Gastroesophageal sphincter (tissue), 4 donors: ENCODE results near the gene NUMA1. TPM values are rescaled to one million over a fixed set of nuclear protein-coding genes. Genes with fewer than 3 reads are reported as not detected.

Experiments
- ATAC-seq: fragments of 150-250 bp; one replicate; pipeline ENCODE4 v1.9.1; 2016; ENCODE audit warnings: mild to moderate bottlenecking, moderate library complexity
- H3K27ac ChIP-seq, 4 donors: fragments of 200-600 bp; sonication (generic) in 3 of 4; 1 replicate in 3 of 4; 2 replicates in 1 of 4; pipeline ENCODE4 v1.5.1; 2016 to 2019
- H3K27me3 ChIP-seq: fragments of 200-600 bp; sonication (generic); one replicate; pipeline ENCODE4 v1.5.1; 2019
- H3K36me3 ChIP-seq, 2 donors: fragments of 200-600 bp; sonication (generic); one replicate each; pipeline ENCODE4 v1.5.1; 2019; ENCODE audit warnings: control low read depth in 1 of 2
- H3K4me1 ChIP-seq, 3 donors: fragments of 200-600 bp; sonication (generic); 1 replicate in 2 of 3; 2 replicates in 1 of 3; pipeline ENCODE4 v1.5.1; 2016 to 2019; ENCODE audit warnings: control low read depth in 2 of 3
- H3K4me3 ChIP-seq, 2 donors: fragments of 200-600 bp; sonication (generic); one replicate each; pipeline ENCODE4 v1.5.1; 2019; ENCODE audit warnings: mild to moderate bottlenecking in 1 of 2, moderate library complexity in 1 of 2
- H3K9me3 ChIP-seq, 3 donors: fragments of 200-600 bp; sonication (generic); one replicate each; pipeline ENCODE4 v1.5.1; 2017 to 2019; ENCODE audit warnings: control low read depth in 2 of 3
- EP300 ChIP-seq: sonication (generic); formaldehyde crosslinking; IDR thresholded peaks from one replicate; pipeline ENCODE4 v1.6.1; 2017; ENCODE audit warnings: antibody characterized with exemption, mild to moderate bottlenecking
- POLR2A ChIP-seq, 2 donors: fragments of 450-650 bp; IDR thresholded peaks; one replicate each; pipeline ENCODE4 v1.6.1; 2017; ENCODE audit warnings: antibody characterized with exemption in 2 of 2, mild to moderate bottlenecking in 2 of 2, moderate library complexity in 1 of 2
- POLR2AphosphoS5 ChIP-seq: sonication (generic); formaldehyde crosslinking; IDR thresholded peaks from one replicate; pipeline ENCODE4 v1.6.1; 2017; ENCODE audit warnings: antibody characterized with exemption
- WGBS, 2 donors: methylation state at CpG; one replicate each; pipeline ENCODE4 v1.1.5; 2018; ENCODE audit warnings: low coverage in 1 of 2; 5-methylcytosine and 5-hydroxymethylcytosine counted together
- small RNA-seq, 4 donors: library from RNA; depleted of rRNA; stranded (forward); fragments of <200 nt; gene quantifications; one replicate each; pipeline ENCODE3, GENCODE V24; 2016
- total RNA-seq, 4 donors: library from RNA; depleted of rRNA; stranded (reverse); fragments of >200 nt; gene quantifications; one replicate each; pipeline ENCODE4 v1.1.0, GENCODE V29; 2016
- TF ChIP-seq, protein P1 (sequence below), 4 experiments: fragments of 200-600 bp in 2 of 4; fragments of 450-650 bp in 2 of 4; sonication (generic) in 1 of 4; IDR thresholded peaks; one replicate each; pipeline ENCODE4 v1.5.1; 2017 to 2019; ENCODE audit warnings: antibody characterized with exemption in 4 of 4, mild to moderate bottlenecking in 2 of 4, moderate library complexity in 2 of 4

The NUMA1 gene
- total RNA-seq, 4 donors from 2014 or later: 235 to 370 (median 290) TPM

DNA sequence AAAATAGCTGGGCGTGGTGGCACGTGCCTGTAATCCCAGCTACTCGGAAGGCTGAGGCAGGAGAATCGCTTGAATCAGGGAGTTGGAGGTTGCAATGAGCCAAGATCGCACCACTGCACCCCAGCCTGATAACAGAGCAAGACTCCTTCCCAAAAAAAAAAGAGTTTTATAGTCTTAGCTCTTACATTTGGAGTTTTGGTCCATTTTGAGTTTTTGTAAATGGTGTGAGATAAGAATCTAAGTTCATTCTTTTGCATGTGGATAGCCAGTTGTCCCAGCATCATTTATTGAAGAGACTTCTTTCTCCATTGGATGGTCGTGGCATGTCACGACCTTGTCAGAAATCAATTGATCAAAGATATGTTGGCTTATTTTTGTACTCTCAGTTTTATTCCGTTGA is 116.9 kb downstream of the NUMA1 start:
- TF ChIP-seq, protein P1, sequence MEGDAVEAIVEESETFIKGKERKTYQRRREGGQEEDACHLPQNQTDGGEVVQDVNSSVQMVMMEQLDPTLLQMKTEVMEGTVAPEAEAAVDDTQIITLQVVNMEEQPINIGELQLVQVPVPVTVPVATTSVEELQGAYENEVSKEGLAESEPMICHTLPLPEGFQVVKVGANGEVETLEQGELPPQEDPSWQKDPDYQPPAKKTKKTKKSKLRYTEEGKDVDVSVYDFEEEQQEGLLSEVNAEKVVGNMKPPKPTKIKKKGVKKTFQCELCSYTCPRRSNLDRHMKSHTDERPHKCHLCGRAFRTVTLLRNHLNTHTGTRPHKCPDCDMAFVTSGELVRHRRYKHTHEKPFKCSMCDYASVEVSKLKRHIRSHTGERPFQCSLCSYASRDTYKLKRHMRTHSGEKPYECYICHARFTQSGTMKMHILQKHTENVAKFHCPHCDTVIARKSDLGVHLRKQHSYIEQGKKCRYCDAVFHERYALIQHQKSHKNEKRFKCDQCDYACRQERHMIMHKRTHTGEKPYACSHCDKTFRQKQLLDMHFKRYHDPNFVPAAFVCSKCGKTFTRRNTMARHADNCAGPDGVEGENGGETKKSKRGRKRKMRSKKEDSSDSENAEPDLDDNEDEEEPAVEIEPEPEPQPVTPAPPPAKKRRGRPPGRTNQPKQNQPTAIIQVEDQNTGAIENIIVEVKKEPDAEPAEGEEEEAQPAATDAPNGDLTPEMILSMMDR (IDR thresholded peaks at IDR 0.05): no peak
- TF ChIP-seq POLR2AphosphoS5: no peak
- TF ChIP-seq POLR2A (IDR thresholded peaks at IDR 0.05): no peak
- TF ChIP-seq EP300: no peak
- Histone ChIP-seq H3K4me1 (no peaks in the 10 kb centered on the region), H3K27me3 (no peaks in the 10 kb centered on the region), H3K9me3 (no peaks in the 10 kb centered on the region), H3K4me3 (no peak overlapping the region), H3K27ac (peak overlapping the region in 2 of 4 donors; percentile 13 to 26), H3K36me3 (peaks cover 0 to 38% of the 10 kb centered on the region in 2 donors)
- WGBS, 2 donors: 91% methylated on average over 7 to 8 of the region's 8 CpGs
- ATAC-seq: no peak

DNA sequence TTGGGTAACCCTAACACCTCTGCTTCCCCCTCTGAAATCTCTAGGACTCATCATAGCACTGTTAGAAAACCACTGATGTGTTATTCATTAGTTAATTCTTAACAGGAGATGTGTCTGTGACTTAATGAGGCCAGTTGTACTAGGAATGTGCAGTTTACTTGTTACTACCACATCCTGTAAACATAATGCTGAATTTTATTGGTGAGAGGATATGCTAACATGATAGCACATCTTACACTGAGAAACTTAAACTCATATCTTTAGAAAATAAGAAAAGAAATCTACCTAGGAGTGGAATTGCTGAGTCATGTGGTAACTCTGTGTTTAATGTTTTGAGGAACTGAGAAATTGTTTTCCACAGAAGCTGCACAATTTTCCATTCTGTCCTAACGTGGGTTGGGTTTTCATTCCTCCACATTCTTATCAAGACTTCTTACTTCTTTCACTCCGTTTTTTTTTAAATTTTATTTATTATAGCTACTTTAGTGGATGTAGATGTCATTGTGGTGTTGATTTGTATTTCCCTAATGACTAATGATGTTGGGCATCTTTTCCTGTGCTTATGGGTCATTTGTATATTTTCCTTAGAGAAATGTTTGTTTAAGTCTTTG is 117.8 kb downstream of the NUMA1 start:
- TF ChIP-seq, protein P1 (IDR thresholded peaks at IDR 0.05): no peak
- TF ChIP-seq POLR2AphosphoS5 (no peak), EP300 (no peak), POLR2A (IDR thresholded peaks at IDR 0.05) (no peak)
- WGBS, 2 donors: 20 to 38% methylated on average over 2 of the region's 2 CpGs
- no peaks in the 10 kb centered on the region for H3K4me1 ChIP-seq
- peaks cover 0 to 34% of the 10 kb centered on the region in 2 donors for H3K36me3 ChIP-seq
- ATAC-seq: no peak
- no peaks in the 10 kb centered on the region for H3K9me3 ChIP-seq
- peak overlapping the region in 2 of 4 donors; percentile 26 to 40 for H3K27ac ChIP-seq
- H3K27me3 ChIP-seq: no peaks in the 10 kb centered on the region
- H3K4me3 ChIP-seq: no peak overlapping the region

DNA sequence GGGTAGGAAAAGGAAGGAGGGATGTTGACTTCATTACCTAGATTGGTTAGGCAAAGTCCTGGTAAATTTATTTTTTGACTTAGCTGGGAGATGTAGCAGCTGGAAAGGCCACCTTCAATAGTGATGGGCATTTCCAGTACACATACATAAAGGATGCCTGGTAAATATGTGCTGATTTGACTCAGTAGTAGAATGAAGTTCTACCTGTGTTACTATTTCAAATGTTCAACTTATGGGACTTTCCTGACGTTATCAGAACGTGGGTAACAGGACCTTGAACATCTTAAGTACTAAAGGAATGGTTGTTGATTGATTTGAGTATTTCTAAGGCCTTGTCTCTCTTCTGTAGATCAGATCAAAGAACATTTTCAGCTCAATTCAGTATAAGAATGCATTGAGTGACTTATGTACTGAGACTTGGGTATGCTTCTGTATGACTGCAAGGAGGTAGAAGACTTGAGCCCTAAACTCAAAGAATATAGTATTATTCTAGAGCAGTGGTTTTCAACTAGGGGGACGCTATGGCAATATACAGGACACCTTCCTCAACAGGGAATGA is 124.4 kb downstream of the NUMA1 start:
- Histone ChIP-seq H3K36me3 (peaks cover 0 to 13% of the 10 kb centered on the region in 2 donors), H3K4me3 (no peak overlapping the region), H3K4me1 (peaks cover 0 to 19% (median 0%) of the 10 kb centered on the region in 3 donors), H3K9me3 (no peaks in the 10 kb centered on the region), H3K27ac (no peak overlapping the region), H3K27me3 (no peaks in the 10 kb centered on the region)
- no peak for ATAC-seq
- no peak for TF ChIP-seq EP300
- TF ChIP-seq, protein P1 (IDR thresholded peaks at IDR 0.05): no peak
- no peak for TF ChIP-seq POLR2A (IDR thresholded peaks at IDR 0.05)
- TF ChIP-seq POLR2AphosphoS5: no peak
- WGBS, 2 donors: 61 to 82% methylated on average over 3 of the region's 3 CpGs

Small RNA genes lying within 50 kb of the gene (small RNA-seq; reads per million reads assigned to genes)
- gene MIR3165 (0 reads per million in 4 donors), gene RNU6-72P (0 reads per million in 4 donors)

Other genes starting within 250 kb of the NUMA1 start
- not detected for gene DEFB108B, start 247.3 kb downstream of the NUMA1 start, total RNA-seq
- gene DEFB131B, start 202.1 kb downstream of the NUMA1 start, total RNA-seq: not detected
- gene XNDC1N, start 151.9 kb downstream of the NUMA1 start, total RNA-seq: 10 to 100 TPM in 1 of 4 donors, 1 to 10 TPM in 3; 4.7 to 27.7 (median 7.7) TPM
- 10 to 100 TPM; 13.1 to 25.8 (median 21.5) TPM for gene RNF121, start 151.5 kb downstream of the NUMA1 start, total RNA-seq
- 1 to 10 TPM; 2.5 to 8.9 (median 6.7) TPM for gene IL18BP, start 81.6 kb downstream of the NUMA1 start, total RNA-seq
- 10 to 100 TPM in 2 of 4 donors, 1 to 10 TPM in 2; 6.4 to 18.4 (median 10.7) TPM for gene LRRC51, start 308 bp upstream of the NUMA1 start, total RNA-seq
- gene LAMTOR1, start 22.8 kb upstream of the NUMA1 start, total RNA-seq: 100 to 1,000 TPM in 1 of 4 donors, 10 to 100 TPM in 3; 87.1 to 103 (median 98.2) TPM
- gene TOMT, start 25.4 kb upstream of the NUMA1 start, total RNA-seq: not detected
- 10 to 100 TPM; 37.0 to 55.6 (median 39.1) TPM for gene ANAPC15, start 32.2 kb upstream of the NUMA1 start, total RNA-seq
- under 1 TPM in 1 of 4 donors, not detected in 3; 0.96 TPM for gene FOLR3, start 55.2 kb upstream of the NUMA1 start, total RNA-seq
- gene FOLR1, start 111.6 kb upstream of the NUMA1 start, total RNA-seq: 10 to 100 TPM in 1 of 4 donors, under 1 TPM in 1, not detected in 2; 0.81 to 23.7 TPM
- 10 to 100 TPM in 3 of 4 donors, 1 to 10 TPM in 1; 7.3 to 70.3 (median 33.9) TPM for gene FOLR2, start 136.3 kb upstream of the NUMA1 start, total RNA-seq
- 100 to 1,000 TPM in 2 of 4 donors, 10 to 100 TPM in 2; 65.8 to 134 (median 92.4) TPM for gene INPPL1, start 144.2 kb upstream of the NUMA1 start, total RNA-seq
- 1 to 10 TPM in 1 of 4 donors, under 1 TPM in 2, not detected in 1; 0.37 to 3.2 (median 0.89) TPM for gene PHOX2A, start 163.6 kb upstream of the NUMA1 start, total RNA-seq